Skeletal muscle satellite cell (primary cell): ENCODE data around the gene TMC3.

Experiments
- H3K27me3 ChIP-seq: 2 replicates; pipeline ENCODE4 v1.7.0; 2013; ENCODE audit warnings: low read length; ENCODE audit not compliant: control insufficient read depth, insufficient read depth
- H3K36me3 ChIP-seq: 2 replicates; pipeline ENCODE4 v1.7.0; 2013; ENCODE audit warnings: mild to moderate bottlenecking, control low read depth, low read length; ENCODE audit not compliant: insufficient read depth
- H3K4me1 ChIP-seq: 2 replicates; pipeline ENCODE4 v1.7.0; 2013; ENCODE audit warnings: low read length; ENCODE audit not compliant: control insufficient read depth, insufficient read depth
- H3K4me2 ChIP-seq: 2 replicates; pipeline ENCODE4 v1.7.0; 2013; ENCODE audit warnings: mild to moderate bottlenecking, low read length
- H3K4me3 ChIP-seq: 2 replicates; pipeline ENCODE4 v1.7.0; 2013; ENCODE audit warnings: low read length
- H3K9ac ChIP-seq: 2 replicates; pipeline ENCODE4 v1.7.0; 2013; ENCODE audit warnings: mild to moderate bottlenecking, low read depth, low read length, moderate library complexity
- H3K9me3 ChIP-seq: replicated peaks from 2 replicates; pipeline ENCODE4 v1.7.0; 2013; ENCODE audit warnings: mild to moderate bottlenecking, control low read depth, low read length

TMC3 gene

GRCh38 chr15:81284256-81285031, 89.6 kb downstream of the TMC3 start:
- H3K9me3 ChIP-seq = no peaks in the 10 kb centered on the region
- no peak overlapping the region for H3K9ac ChIP-seq
- H3K4me1 ChIP-seq = peaks cover 7% of the 10 kb centered on the region
- peaks cover 55% of the 10 kb centered on the region for H3K27me3 ChIP-seq
- H3K4me3 ChIP-seq = no peak overlapping the region
- no peaks in the 10 kb centered on the region for H3K36me3 ChIP-seq
- H3K4me2 ChIP-seq = no peak overlapping the region

GRCh38 chr15:81282911-81283310, 91.1 kb downstream of the TMC3 start:
- H3K36me3 ChIP-seq = no peaks in the 10 kb centered on the region
- H3K9ac ChIP-seq = no peak overlapping the region
- H3K9me3 ChIP-seq = no peaks in the 10 kb centered on the region
- H3K4me1 ChIP-seq = peaks cover 7% of the 10 kb centered on the region
- H3K4me3 ChIP-seq = no peak overlapping the region
- peaks cover 51% of the 10 kb centered on the region for H3K27me3 ChIP-seq
- H3K4me2 ChIP-seq = no peak overlapping the region

GRCh38 chr15:81282606-81282895, 91.5 kb downstream of the TMC3 start:
- Histone ChIP-seq H3K27me3 (peaks cover 48% of the 10 kb centered on the region), H3K4me3 (no peak overlapping the region), H3K4me2 (no peak overlapping the region), H3K9ac (no peak overlapping the region), H3K4me1 (peaks cover 7% of the 10 kb centered on the region), H3K9me3 (no peaks in the 10 kb centered on the region), H3K36me3 (no peaks in the 10 kb centered on the region)

GRCh38 chr15:81281766-81282605, 92.0 kb downstream of the TMC3 start:
- H3K9ac ChIP-seq = no peak overlapping the region
- peaks cover 5% of the 10 kb centered on the region for H3K9me3 ChIP-seq
- H3K36me3 ChIP-seq = no peaks in the 10 kb centered on the region
- no peak overlapping the region for H3K4me3 ChIP-seq
- H3K27me3 ChIP-seq = peaks cover 42% of the 10 kb centered on the region
- peaks cover 7% of the 10 kb centered on the region for H3K4me1 ChIP-seq
- no peak overlapping the region for H3K4me2 ChIP-seq

GRCh38 chr15:81281456-81281735, 92.6 kb downstream of the TMC3 start:
- H3K36me3 ChIP-seq = no peaks in the 10 kb centered on the region
- H3K9me3 ChIP-seq = peaks cover 6% of the 10 kb centered on the region
- H3K4me3 ChIP-seq = no peak overlapping the region
- no peak overlapping the region for H3K9ac ChIP-seq
- no peak overlapping the region for H3K4me2 ChIP-seq
- peaks cover 36% of the 10 kb centered on the region for H3K27me3 ChIP-seq
- peaks cover 7% of the 10 kb centered on the region for H3K4me1 ChIP-seq
